ENCODE measurements around the gene ECEL1. TPM values are rescaled to one million over a fixed set of nuclear protein-coding genes. Genes with fewer than 3 reads are reported as not detected.

The ECEL1 gene
- total and polyA plus RNA-seq, 9 of the 15 experiments (the other 6 are each of a cell fraction or from before 2014, with no cell fraction given), result 0.09 TPM; not detected in 8

- TF ChIP-seq ZBTB11 (CRISPR knock-in tag; IDR thresholded peaks at IDR 0.05) (no peak), HMGN3 (IDR thresholded peaks at IDR 0.05; ENCODE audit: borderline replicate concordance, extremely low read depth, insufficient read length, low read depth, low read length) (no peak), ZNF512 (tag; IDR thresholded peaks at IDR 0.05) (no peak), ZNF175 (CRISPR knock-in tag; IDR thresholded peaks at IDR 0.05; ENCODE audit: low read depth) (no peak), RAD21 (CRISPR knock-in tag; conservative IDR thresholded peaks at IDR 0.05 in 1 of 2, IDR thresholded peaks at IDR 0.05 in 1 of 2) (no peak)
Observed at GRCh38 chr2:232486558-232487384, 863 bp downstream of the ECEL1 start (continued).
